ENCODE data around the gene ARF6. TPM values are rescaled to one million over a fixed set of nuclear protein-coding genes. Genes with fewer than 3 reads are reported as not detected.

The ARF6 gene
- total RNA-seq, result 94.6 TPM
- 100 to 1,000 TPM; 148 to 171 (median 153) TPM for polyA plus RNA-seq

DNA sequence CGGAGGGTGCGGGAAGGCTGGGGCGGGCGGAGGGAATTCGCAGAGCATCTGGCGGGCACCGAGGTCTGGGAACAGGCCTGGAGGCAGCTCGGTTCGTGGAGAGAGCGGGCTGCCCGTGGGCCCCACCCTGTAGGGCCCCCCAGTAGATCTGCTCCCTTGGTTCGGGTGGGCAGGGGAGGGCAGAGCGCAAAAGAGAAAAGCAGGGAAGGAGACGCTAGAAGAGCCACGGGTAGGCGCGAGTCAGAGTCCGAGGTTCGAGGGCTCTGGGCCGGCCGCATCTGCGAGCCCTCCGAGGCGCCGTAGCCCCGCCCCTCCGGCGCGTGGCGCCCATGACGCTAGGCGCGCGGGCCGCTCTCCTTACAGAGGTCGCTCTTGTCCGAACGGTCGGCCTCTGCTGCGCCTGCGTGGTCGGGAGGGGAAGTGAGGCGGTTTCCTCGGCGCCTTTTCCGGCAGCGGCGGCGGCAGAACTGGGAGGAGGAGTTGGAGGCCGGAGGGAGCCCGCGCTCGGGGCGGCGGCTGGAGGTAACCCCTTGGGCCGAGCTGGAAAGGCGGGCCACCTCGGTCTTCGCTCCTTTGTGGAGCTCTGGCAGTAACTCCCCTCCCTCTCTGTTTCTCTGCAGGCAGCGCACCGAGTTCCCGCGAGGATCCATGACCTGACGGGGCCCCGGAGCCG is at the start of gene ARF6:
Gene ARF6, plus strand, starts transcription at position 447 of the 673 bp plus-strand sequence. CDS start 655 bp downstream, outside the sequence.
- peak; percentile 81 to 83 for ATAC-seq (ENCODE audit: low read depth in 2 of 2)
- H3K27ac ChIP-seq (ENCODE audit: insufficient read depth, low read length, poor library complexity, severe bottlenecking), result peak within 1 kb of the TSS; percentile 98
- H3K27me3 ChIP-seq (ENCODE audit: control insufficient read depth, insufficient read depth, low read length), result no peaks in the 10 kb centered on the region
- no peaks in the 10 kb centered on the region for H3K9me3 ChIP-seq (ENCODE audit: control insufficient read depth in 2 of 2, low read length in 2 of 2)
- DNase-seq, result peak; percentile 91 to 98 (median 94)
- Mint-ChIP-seq H3K27me3 (peaks cover 6% of the 10 kb centered on the region), H3K36me3 (peaks cover 32% of the 10 kb centered on the region), H3K9me3 (no peaks in the 10 kb centered on the region), H3K4me3 (peak within 1 kb of the TSS; percentile 94 to 100 (median 99)), H3K27ac (peak within 1 kb of the TSS; percentile 99 to 100 (median 99)), H3K4me1 (peaks cover 12 to 37% (median 30%) of the 10 kb centered on the region in 4 donors)
- peak within 1 kb of the TSS; percentile 90 for H3K4me3 ChIP-seq (ENCODE audit: low read depth, low read length)
- H3K4me1 ChIP-seq (ENCODE audit: control insufficient read depth, insufficient read depth, low read length, poor library complexity, severe bottlenecking), result peaks cover 23% of the 10 kb centered on the region
- H3K36me3 ChIP-seq (ENCODE audit: control insufficient read depth, insufficient read depth, low read length), result peaks cover 11% of the 10 kb centered on the region

DNA sequence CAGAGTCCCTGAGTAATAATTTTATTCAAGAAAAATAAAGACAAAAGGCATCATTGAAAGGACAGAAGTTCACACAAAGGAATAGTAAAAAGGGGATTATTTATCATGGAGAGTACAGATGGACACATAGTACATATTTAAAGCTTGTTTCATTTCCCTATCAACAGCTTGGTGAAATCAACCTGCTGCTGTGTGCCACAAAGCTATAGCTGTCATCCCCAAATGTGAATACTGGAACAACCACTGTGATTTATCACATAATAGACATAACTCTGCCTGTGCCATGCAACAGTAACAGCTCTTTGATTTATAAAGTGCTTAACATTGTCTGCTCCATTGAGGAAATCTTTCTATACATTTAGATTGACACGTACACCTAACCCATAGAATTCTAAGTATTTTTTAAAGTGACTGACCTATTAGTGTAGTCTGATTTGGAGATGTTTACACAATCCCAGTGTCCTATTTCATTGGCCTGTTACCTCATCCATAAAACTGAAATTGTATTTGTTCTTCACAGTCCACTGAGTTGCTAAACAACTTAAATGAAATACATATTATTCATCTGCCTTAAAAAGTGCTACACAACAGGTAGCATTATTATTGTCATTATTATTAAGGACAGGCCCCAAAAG is 43.6 kb upstream of the ARF6 start:
- Histone ChIP-seq H3K36me3 (ENCODE audit: control insufficient read depth, insufficient read depth, low read length) (peaks cover 32% of the 10 kb centered on the region), H3K9me3 (ENCODE audit: control insufficient read depth in 2 of 2, low read length in 2 of 2) (no peaks in the 10 kb centered on the region), H3K4me3 (ENCODE audit: low read depth, low read length) (no peak overlapping the region), H3K27me3 (ENCODE audit: control insufficient read depth, insufficient read depth, low read length) (no peaks in the 10 kb centered on the region), H3K4me1 (ENCODE audit: control insufficient read depth, insufficient read depth, low read length, poor library complexity, severe bottlenecking) (peaks cover 28% of the 10 kb centered on the region), H3K27ac (ENCODE audit: insufficient read depth, low read length, poor library complexity, severe bottlenecking) (no peak overlapping the region)
- H3K27me3 Mint-ChIP-seq, result peaks cover 4% of the 10 kb centered on the region
- no peaks in the 10 kb centered on the region for H3K9me3 Mint-ChIP-seq
- DNase-seq (no peak), ATAC-seq (ENCODE audit: low read depth in 2 of 2) (no peak)
- H3K4me3 Mint-ChIP-seq, result peak overlapping the region; percentile 2 to 58 (median 32)
- peaks cover 21% of the 10 kb centered on the region for H3K36me3 Mint-ChIP-seq
- peak overlapping the region in 2 of 3 donors; percentile 20 to 97 for H3K27ac Mint-ChIP-seq
- H3K4me1 Mint-ChIP-seq, result peaks cover 29 to 51% (median 40%) of the 10 kb centered on the region in 4 donors

DNA sequence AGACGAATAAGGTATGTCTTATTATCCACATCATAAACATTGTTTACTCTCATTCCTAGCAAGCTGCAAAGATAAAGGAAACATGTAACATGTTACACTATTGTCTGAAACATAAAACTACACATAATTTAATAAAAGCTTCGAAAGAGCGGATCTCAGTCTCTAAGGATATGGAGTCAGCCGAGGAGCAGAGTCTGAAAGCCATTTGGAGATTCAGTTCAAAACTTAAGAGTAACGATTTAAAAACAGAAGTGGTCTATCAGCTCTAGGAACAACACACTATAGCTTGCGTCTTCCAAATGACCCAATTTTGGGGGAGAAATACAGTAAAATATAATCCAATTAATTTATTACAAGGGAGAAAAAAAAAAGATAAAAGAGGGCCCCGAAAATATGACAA is 41.1 kb upstream of the ARF6 start:
- ATAC-seq (ENCODE audit: low read depth in 2 of 2), result no peak
- DNase-seq, result peak in 1 of 3 donors; percentile 27
- Mint-ChIP-seq H3K4me3 (peak overlapping the region; percentile 96 to 99 (median 98)), H3K27me3 (peaks cover 4% of the 10 kb centered on the region), H3K27ac (peak overlapping the region; percentile 97 to 99 (median 98)), H3K4me1 (peaks cover 29 to 50% (median 41%) of the 10 kb centered on the region in 4 donors), H3K36me3 (peaks cover 16% of the 10 kb centered on the region), H3K9me3 (no peaks in the 10 kb centered on the region)
- H3K4me1 ChIP-seq (ENCODE audit: control insufficient read depth, insufficient read depth, low read length, poor library complexity, severe bottlenecking), result peaks cover 28% of the 10 kb centered on the region
- peaks cover 14% of the 10 kb centered on the region for H3K36me3 ChIP-seq (ENCODE audit: control insufficient read depth, insufficient read depth, low read length)
- no peaks in the 10 kb centered on the region for H3K9me3 ChIP-seq (ENCODE audit: control insufficient read depth in 2 of 2, low read length in 2 of 2)
- no peaks in the 10 kb centered on the region for H3K27me3 ChIP-seq (ENCODE audit: control insufficient read depth, insufficient read depth, low read length)
- peak overlapping the region; percentile 99 for H3K4me3 ChIP-seq (ENCODE audit: low read depth, low read length)
- H3K27ac ChIP-seq (ENCODE audit: insufficient read depth, low read length, poor library complexity, severe bottlenecking), result peak overlapping the region; percentile 70

DNA sequence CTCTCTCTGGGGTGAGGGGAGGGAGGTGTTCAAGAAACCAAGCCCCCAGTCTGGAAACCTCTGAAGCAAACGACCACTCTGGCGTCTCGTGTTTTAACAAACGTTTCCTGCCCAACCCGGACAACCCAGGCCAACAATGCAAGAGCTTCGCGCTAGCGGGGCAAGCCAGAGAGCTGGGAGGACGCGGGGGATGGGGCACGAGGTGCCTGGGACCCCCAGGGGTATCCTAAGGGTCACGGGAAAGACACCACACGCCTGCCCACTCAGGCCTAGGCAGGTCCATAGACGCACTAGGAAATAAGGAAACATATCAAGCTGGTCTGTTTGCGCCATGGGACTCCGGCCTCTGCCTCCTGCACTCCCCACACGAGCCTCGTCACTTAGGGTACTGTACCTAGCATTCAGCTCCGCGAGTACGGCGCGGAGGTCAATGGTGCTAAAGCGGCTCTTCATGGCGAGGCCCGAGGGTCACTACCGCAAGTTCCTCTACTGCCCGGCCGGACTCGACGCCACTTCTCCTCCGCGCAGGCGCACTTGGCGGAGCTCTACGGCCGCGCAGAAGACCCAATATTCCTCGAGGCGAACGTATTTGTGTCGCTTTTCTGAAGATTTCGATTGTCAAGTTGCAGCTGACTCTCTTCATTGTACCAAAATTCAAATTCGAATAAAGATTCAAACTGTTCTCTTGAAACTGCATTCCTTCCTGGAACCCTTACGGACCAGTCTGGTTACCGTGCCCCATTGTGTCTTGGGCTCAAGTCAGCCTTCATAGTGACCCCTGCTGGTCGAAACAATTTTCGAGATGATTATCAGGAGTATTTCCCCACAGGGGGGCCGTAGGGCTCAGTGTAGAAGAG is 40.4 kb upstream of the ARF6 start, which contains the start of gene NEMF:
Gene NEMF, minus strand, starts transcription at position 488 of the 857 bp plus-strand sequence. Its CDS starts 35 bp downstream, at position 453.
- H3K9me3 Mint-ChIP-seq, result no peaks in the 10 kb centered on the region
- no peaks in the 10 kb centered on the region for H3K9me3 ChIP-seq (ENCODE audit: control insufficient read depth in 2 of 2, low read length in 2 of 2)
- peaks cover 14% of the 10 kb centered on the region for H3K36me3 ChIP-seq (ENCODE audit: control insufficient read depth, insufficient read depth, low read length)
- ATAC-seq (ENCODE audit: low read depth in 2 of 2) (peak; percentile 77 to 80), DNase-seq (peak; percentile 70 to 91 (median 80))
- H3K4me3 ChIP-seq (ENCODE audit: low read depth, low read length), result peak within 1 kb of the TSS; percentile 99
- H3K27me3 Mint-ChIP-seq, result peaks cover 4% of the 10 kb centered on the region
- H3K27ac ChIP-seq (ENCODE audit: insufficient read depth, low read length, poor library complexity, severe bottlenecking), result peak within 1 kb of the TSS; percentile 70
- H3K36me3 Mint-ChIP-seq, result peaks cover 16% of the 10 kb centered on the region
- H3K27me3 ChIP-seq (ENCODE audit: control insufficient read depth, insufficient read depth, low read length), result no peaks in the 10 kb centered on the region
- H3K4me1 Mint-ChIP-seq, result peaks cover 29 to 50% (median 41%) of the 10 kb centered on the region in 4 donors
- peak within 1 kb of the TSS; percentile 97 to 99 (median 98) for H3K27ac Mint-ChIP-seq
- peaks cover 28% of the 10 kb centered on the region for H3K4me1 ChIP-seq (ENCODE audit: control insufficient read depth, insufficient read depth, low read length, poor library complexity, severe bottlenecking)
- peak within 1 kb of the TSS; percentile 96 to 99 (median 98) for H3K4me3 Mint-ChIP-seq

DNA sequence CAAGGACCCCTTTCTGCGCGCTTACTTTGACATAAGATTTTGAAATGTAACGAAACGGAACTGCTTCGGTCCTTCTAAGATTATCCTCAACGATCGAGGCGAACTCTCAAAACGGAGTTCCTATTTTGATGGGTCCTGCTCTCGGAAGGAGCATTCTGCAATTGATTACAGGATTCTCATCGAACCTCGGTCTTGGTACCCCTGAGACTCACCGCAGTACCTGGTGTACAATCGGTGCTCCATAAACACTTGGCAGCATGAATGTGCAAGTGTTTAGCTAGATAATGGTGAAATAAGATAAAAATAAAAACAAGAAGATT is 39.8 kb upstream of the ARF6 start:
- Histone ChIP-seq H3K4me3 (ENCODE audit: low read depth, low read length) (peak overlapping the region; percentile 99), H3K36me3 (ENCODE audit: control insufficient read depth, insufficient read depth, low read length) (peaks cover 11% of the 10 kb centered on the region), H3K9me3 (ENCODE audit: control insufficient read depth in 2 of 2, low read length in 2 of 2) (no peaks in the 10 kb centered on the region), H3K4me1 (ENCODE audit: control insufficient read depth, insufficient read depth, low read length, poor library complexity, severe bottlenecking) (peaks cover 28% of the 10 kb centered on the region), H3K27ac (ENCODE audit: insufficient read depth, low read length, poor library complexity, severe bottlenecking) (peak overlapping the region; percentile 70), H3K27me3 (ENCODE audit: control insufficient read depth, insufficient read depth, low read length) (no peaks in the 10 kb centered on the region)
- Mint-ChIP-seq H3K27me3 (peaks cover 4% of the 10 kb centered on the region), H3K9me3 (no peaks in the 10 kb centered on the region), H3K27ac (peak overlapping the region; percentile 97 to 99 (median 98)), H3K4me3 (peak overlapping the region; percentile 96 to 99 (median 98)), H3K4me1 (peaks cover 29 to 47% (median 40%) of the 10 kb centered on the region in 4 donors), H3K36me3 (peaks cover 16% of the 10 kb centered on the region)
- ATAC-seq (ENCODE audit: low read depth in 2 of 2) (peak in 1 of 2 donors; percentile 2), DNase-seq (no peak)

DNA sequence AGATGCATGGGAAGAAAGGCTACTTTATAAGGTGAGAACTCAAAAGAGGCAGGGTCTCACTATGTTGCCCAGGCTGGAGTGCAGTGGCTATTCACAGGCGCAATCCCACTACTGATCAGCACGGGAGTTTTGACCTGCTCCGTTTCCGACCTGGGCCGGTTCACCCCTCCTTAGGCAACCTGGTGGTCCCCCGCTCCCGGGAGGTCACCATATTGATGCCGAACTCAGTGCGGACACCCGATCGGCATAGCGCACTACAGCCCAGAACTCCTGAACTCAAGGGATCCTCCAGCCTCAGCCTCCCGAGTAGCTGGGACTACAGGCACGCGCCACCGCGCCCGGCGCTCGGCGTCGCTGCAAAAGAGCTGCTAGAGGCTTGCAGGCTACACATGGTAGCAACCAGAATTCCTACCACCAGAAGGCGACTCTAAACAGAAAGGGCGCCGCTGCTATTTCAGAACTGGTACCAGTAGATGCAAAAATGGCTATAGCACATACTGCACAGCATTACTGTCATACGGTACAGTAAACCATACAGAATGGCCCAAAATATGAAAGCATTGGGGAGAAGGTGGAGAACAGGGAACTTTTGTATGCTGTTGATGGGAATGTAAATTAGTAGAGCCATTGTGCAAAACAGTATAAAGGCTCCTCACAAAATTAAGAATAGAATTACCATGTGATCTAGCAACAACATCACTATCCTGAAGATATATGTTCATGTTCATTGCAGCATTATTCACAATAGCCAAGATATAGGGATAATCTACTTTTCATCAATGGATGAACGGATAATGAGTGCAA is 39.1 kb upstream of the ARF6 start:
- DNase-seq (peak; percentile 47 to 88 (median 74)), ATAC-seq (ENCODE audit: low read depth in 2 of 2) (peak; percentile 75)
- peaks cover 28% of the 10 kb centered on the region for H3K4me1 ChIP-seq (ENCODE audit: control insufficient read depth, insufficient read depth, low read length, poor library complexity, severe bottlenecking)
- no peaks in the 10 kb centered on the region for H3K27me3 ChIP-seq (ENCODE audit: control insufficient read depth, insufficient read depth, low read length)
- Mint-ChIP-seq H3K9me3 (no peaks in the 10 kb centered on the region), H3K4me1 (peaks cover 29 to 47% (median 40%) of the 10 kb centered on the region in 4 donors), H3K4me3 (peak overlapping the region; percentile 96 to 99 (median 98)), H3K27me3 (peaks cover 4% of the 10 kb centered on the region), H3K36me3 (peaks cover 16% of the 10 kb centered on the region), H3K27ac (peak overlapping the region; percentile 35 to 99 (median 97))
- peak overlapping the region; percentile 70 for H3K27ac ChIP-seq (ENCODE audit: insufficient read depth, low read length, poor library complexity, severe bottlenecking)
- peaks cover 9% of the 10 kb centered on the region for H3K36me3 ChIP-seq (ENCODE audit: control insufficient read depth, insufficient read depth, low read length)
- no peaks in the 10 kb centered on the region for H3K9me3 ChIP-seq (ENCODE audit: control insufficient read depth in 2 of 2, low read length in 2 of 2)
- H3K4me3 ChIP-seq (ENCODE audit: low read depth, low read length), result peak overlapping the region; percentile 99
